Activated T-cell treated with anti-CD3 and anti-CD28 coated beads, Interleukin-2, amount 50 U/mL, for 72 hours (primary cell): Measurements from ENCODE around the gene TMEM164. TPM values are rescaled to one million over a fixed set of nuclear protein-coding genes. Genes with fewer than 3 reads are reported as not detected.

Source experiments
- ATAC-seq, 2 donors: fragments of 150-1000 bp; cut with Tn5 transposase; replicated peaks in 1 of 2; 2 replicates each; pipeline ENCODE4 v1.10.0; 2021; ENCODE audit warnings: moderate library complexity in 2 of 2, mild to moderate bottlenecking in 1 of 2
- DNase-seq, 2 donors: peaks; one replicate each; pipeline ENCODE4 v3.0.0; 2021 to 2022; ENCODE audit warnings: mixed read lengths in 1 of 2
- H3K27ac Mint-ChIP-seq: one replicate; pipeline ENCODE4 v1.8.0; 2022; ENCODE audit warnings: mild to moderate bottlenecking, moderate library complexity, mixed read lengths
- H3K27me3 Mint-ChIP-seq: one replicate; pipeline ENCODE4 v1.8.0; 2022; ENCODE audit warnings: low read depth, mixed read lengths
- H3K36me3 Mint-ChIP-seq, 2 donors: one replicate each; pipeline ENCODE4 v1.8.0; 2022; ENCODE audit warnings: mixed read lengths in 2 of 2, mild to moderate bottlenecking in 1 of 2; ENCODE audit not compliant: insufficient read depth in 2 of 2
- H3K4me1 Mint-ChIP-seq: one replicate; pipeline ENCODE4 v1.8.0; 2022; ENCODE audit warnings: low read depth, mixed read lengths
- H3K4me3 Mint-ChIP-seq, 2 donors: one replicate each; pipeline ENCODE4 v1.8.0; 2022; ENCODE audit warnings: mild to moderate bottlenecking in 2 of 2, mixed read lengths in 2 of 2, moderate library complexity in 2 of 2
- H3K9me3 Mint-ChIP-seq, 2 donors: one replicate each; pipeline ENCODE4 v1.8.0; 2022; ENCODE audit warnings: mixed read lengths in 2 of 2
- total RNA-seq, 2 donors: library from RNA; stranded (reverse); gene quantifications; one replicate each; pipeline ENCODE4 v1.2.3, GENCODE V29; 2022

The TMEM164 gene
- total RNA-seq, 2 donors from 2014 or later: 15.0 to 19.5 TPM

- Mint-ChIP-seq H3K4me1 (no peaks in the 10 kb centered on the region), H3K36me3 (peaks cover 2 to 4% of the 10 kb centered on the region in 2 donors), H3K27me3 (peaks cover 13% of the 10 kb centered on the region), H3K27ac (no peak overlapping the region), H3K9me3 (no peaks in the 10 kb centered on the region), H3K4me3 (no peak overlapping the region)
- DNase-seq (no peak), ATAC-seq (no peak)
Measured at GRCh38 chrX:110051559-110051958, 48.6 kb downstream of the TMEM164 start.

GRCh38 chrX:110052303-110052702, 49.4 kb downstream of the TMEM164 start:
- H3K27ac Mint-ChIP-seq: no peak overlapping the region
- no peaks in the 10 kb centered on the region for H3K9me3 Mint-ChIP-seq
- H3K4me3 Mint-ChIP-seq: no peak overlapping the region
- DNase-seq: no peak
- ATAC-seq: no peak
- no peaks in the 10 kb centered on the region for H3K4me1 Mint-ChIP-seq
- peaks cover 13% of the 10 kb centered on the region for H3K27me3 Mint-ChIP-seq
- peaks cover 2 to 4% of the 10 kb centered on the region in 2 donors for H3K36me3 Mint-ChIP-seq

- Mint-ChIP-seq H3K27me3 (peaks cover 9% of the 10 kb centered on the region), H3K4me3 (no peak overlapping the region), H3K9me3 (no peaks in the 10 kb centered on the region), H3K36me3 (peaks cover 2 to 4% of the 10 kb centered on the region in 2 donors), H3K4me1 (no peaks in the 10 kb centered on the region), H3K27ac (no peak overlapping the region)
- DNase-seq (no peak), ATAC-seq (no peak)
Measured at GRCh38 chrX:110053453-110053852, 50.5 kb downstream of the TMEM164 start.

- ATAC-seq (no peak), DNase-seq (no peak)
- no peak overlapping the region for H3K27ac Mint-ChIP-seq
- peaks cover 8% of the 10 kb centered on the region for H3K27me3 Mint-ChIP-seq
- H3K4me3 Mint-ChIP-seq: no peak overlapping the region
- no peaks in the 10 kb centered on the region for H3K9me3 Mint-ChIP-seq
- no peaks in the 10 kb centered on the region for H3K4me1 Mint-ChIP-seq
- H3K36me3 Mint-ChIP-seq: peaks cover 2 to 5% of the 10 kb centered on the region in 2 donors
Measured at GRCh38 chrX:110055616-110056015, 52.7 kb downstream of the TMEM164 start.

- Mint-ChIP-seq H3K4me3 (no peak overlapping the region), H3K9me3 (no peaks in the 10 kb centered on the region), H3K27me3 (peaks cover 11% of the 10 kb centered on the region), H3K27ac (no peak overlapping the region), H3K36me3 (peaks cover 2 to 6% of the 10 kb centered on the region in 2 donors), H3K4me1 (no peaks in the 10 kb centered on the region)
- no peak for ATAC-seq
- DNase-seq: no peak
Measured at GRCh38 chrX:110056419-110056818, 53.5 kb downstream of the TMEM164 start.

- H3K4me3 Mint-ChIP-seq: no peak overlapping the region
- no peaks in the 10 kb centered on the region for H3K9me3 Mint-ChIP-seq
- peaks cover 17% of the 10 kb centered on the region for H3K27me3 Mint-ChIP-seq
- peaks cover 0 to 6% of the 10 kb centered on the region in 2 donors for H3K36me3 Mint-ChIP-seq
- H3K4me1 Mint-ChIP-seq: no peaks in the 10 kb centered on the region
- DNase-seq (no peak), ATAC-seq (no peak)
- H3K27ac Mint-ChIP-seq: no peak overlapping the region
Measured at GRCh38 chrX:110059410-110059809, 56.5 kb downstream of the TMEM164 start.

- ATAC-seq: no peak
- DNase-seq: no peak
- no peak overlapping the region for H3K4me3 Mint-ChIP-seq
- no peaks in the 10 kb centered on the region for H3K4me1 Mint-ChIP-seq
- peaks cover 16% of the 10 kb centered on the region for H3K27me3 Mint-ChIP-seq
- no peak overlapping the region for H3K27ac Mint-ChIP-seq
- no peaks in the 10 kb centered on the region for H3K9me3 Mint-ChIP-seq
- peaks cover 0 to 6% of the 10 kb centered on the region in 2 donors for H3K36me3 Mint-ChIP-seq
Measured at GRCh38 chrX:110060317-110060716, 57.4 kb downstream of the TMEM164 start.

- DNase-seq: no peak
- H3K4me3 Mint-ChIP-seq: no peak overlapping the region
- no peaks in the 10 kb centered on the region for H3K4me1 Mint-ChIP-seq
Measured at GRCh38 chrX:110060846-110061537, 58.1 kb downstream of the TMEM164 start.

GRCh38 chrX:110062919-110063318, 60.0 kb downstream of the TMEM164 start:
- H3K36me3 Mint-ChIP-seq: peaks cover 0 to 6% of the 10 kb centered on the region in 2 donors
- no peak overlapping the region for H3K27ac Mint-ChIP-seq
- DNase-seq: no peak
- H3K4me1 Mint-ChIP-seq: no peaks in the 10 kb centered on the region
- H3K4me3 Mint-ChIP-seq: no peak overlapping the region
- H3K9me3 Mint-ChIP-seq: no peaks in the 10 kb centered on the region
- no peak for ATAC-seq
- peaks cover 19% of the 10 kb centered on the region for H3K27me3 Mint-ChIP-seq

More at GRCh38 chrX:110060846-110061537, 58.1 kb downstream of the TMEM164 start:
- peaks cover 0 to 6% of the 10 kb centered on the region in 2 donors for H3K36me3 Mint-ChIP-seq
- no peak for ATAC-seq
- no peak overlapping the region for H3K27ac Mint-ChIP-seq
- no peaks in the 10 kb centered on the region for H3K9me3 Mint-ChIP-seq
- peaks cover 11% of the 10 kb centered on the region for H3K27me3 Mint-ChIP-seq

- no peak overlapping the region for H3K4me3 Mint-ChIP-seq
- no peak for ATAC-seq
- no peak overlapping the region for H3K27ac Mint-ChIP-seq
- peaks cover 0 to 4% of the 10 kb centered on the region in 2 donors for H3K36me3 Mint-ChIP-seq
- H3K9me3 Mint-ChIP-seq: no peaks in the 10 kb centered on the region
- no peaks in the 10 kb centered on the region for H3K4me1 Mint-ChIP-seq
- no peak for DNase-seq
- H3K27me3 Mint-ChIP-seq: peaks cover 15% of the 10 kb centered on the region
Measured at GRCh38 chrX:110066488-110067225, 63.7 kb downstream of the TMEM164 start.

GRCh38 chrX:110070970-110071369, 68.1 kb downstream of the TMEM164 start:
- Mint-ChIP-seq H3K9me3 (peaks cover 2% of the 10 kb centered on the region in 2 donors), H3K27ac (no peak overlapping the region), H3K36me3 (peaks cover 6 to 12% of the 10 kb centered on the region in 2 donors), H3K4me1 (no peaks in the 10 kb centered on the region), H3K27me3 (peaks cover 9% of the 10 kb centered on the region), H3K4me3 (no peak overlapping the region)
- DNase-seq (no peak), ATAC-seq (no peak)

GRCh38 chrX:110081320-110081719, 78.4 kb downstream of the TMEM164 start:
- Mint-ChIP-seq H3K36me3 (peaks cover 0 to 2% of the 10 kb centered on the region in 2 donors), H3K9me3 (peaks cover 3 to 4% of the 10 kb centered on the region in 2 donors), H3K27ac (no peak overlapping the region), H3K4me3 (no peak overlapping the region), H3K27me3 (peaks cover 18% of the 10 kb centered on the region), H3K4me1 (no peaks in the 10 kb centered on the region)
- ATAC-seq (no peak), DNase-seq (no peak)

- Mint-ChIP-seq H3K27ac (no peak overlapping the region), H3K4me3 (no peak overlapping the region), H3K9me3 (peaks cover 0 to under 1% of the 10 kb centered on the region in 2 donors), H3K4me1 (peaks cover 3% of the 10 kb centered on the region), H3K27me3 (peaks cover 14% of the 10 kb centered on the region), H3K36me3 (peaks cover 0 to under 1% of the 10 kb centered on the region in 2 donors)
- ATAC-seq: no peak
- DNase-seq: no peak
Measured at GRCh38 chrX:110081740-110082139, 78.8 kb downstream of the TMEM164 start.
